Aorta (tissue), 5 donors: ENCODE results near the gene MSRB1. TPM values are rescaled to one million over a fixed set of nuclear protein-coding genes. Genes with fewer than 3 reads are reported as not detected.
A peak's percentile ranks its signal among the peaks of the same experiment; 100 is the strongest.

Experiments used
- ATAC-seq: fragments of 200-7000 bp; cut with Tn5 transposase; one replicate; pipeline ENCODE4 v1.9.1; 2022; ENCODE audit warnings: moderate library complexity; ENCODE audit not compliant: low FRiP score
- DNase-seq, 2 donors: peaks; one replicate each; pipeline ENCODE4 v3.0.0-alpha.2; 2020
- H3K27ac ChIP-seq, 2 donors: one replicate each; pipeline ENCODE4 v1.5.1; 2013; ENCODE audit warnings: low read length in 2 of 2, mild to moderate bottlenecking in 2 of 2, moderate library complexity in 2 of 2, control low read depth in 1 of 2, inconsistent platforms in 1 of 2, low read depth in 1 of 2
- H3K27me3 ChIP-seq, 2 donors: one replicate each; pipeline ENCODE4 v1.6.1; 2013; ENCODE audit warnings: control low read depth in 1 of 2, low read length in 1 of 2, mild to moderate bottlenecking in 1 of 2, moderate library complexity in 1 of 2; ENCODE audit not compliant: insufficient read depth in 2 of 2, control insufficient read depth in 1 of 2
- H3K36me3 ChIP-seq, 2 donors: one replicate each; pipeline ENCODE4 v1.6.1; 2013; ENCODE audit warnings: control low read depth in 1 of 2, low read length in 1 of 2, mild to moderate bottlenecking in 1 of 2; ENCODE audit not compliant: insufficient read depth in 2 of 2, control insufficient read depth in 1 of 2
- H3K4me1 ChIP-seq, 2 donors: one replicate each; pipeline ENCODE4 v1.6.1; 2013; ENCODE audit warnings: low read length in 2 of 2, control low read depth in 1 of 2, mild to moderate bottlenecking in 1 of 2, moderate library complexity in 1 of 2; ENCODE audit not compliant: insufficient read depth in 2 of 2, control insufficient read depth in 1 of 2
- H3K4me3 ChIP-seq, 2 donors: one replicate each; pipeline ENCODE4 v1.5.1; 2013; ENCODE audit warnings: low read length in 2 of 2, control low read depth in 1 of 2, mild to moderate bottlenecking in 1 of 2
- H3K9me3 ChIP-seq: one replicate; pipeline ENCODE4 v1.6.1; 2013; ENCODE audit warnings: mild to moderate bottlenecking, low read length; ENCODE audit not compliant: control insufficient read depth
- WGBS, 2 donors: extraction: QIAGEN DNeasy Blood & Tissue Kit; methylation state at CpG; one replicate each; pipeline ENCODE4 v1.1.7; 2013; 5-methylcytosine and 5-hydroxymethylcytosine counted together
- intact Hi-C, 2 donors: fragments of 100-400 bp; cut with DNase I; formaldehyde crosslinking; loops; one replicate each; pipeline versions ENCODE4 v1.14.2 to v1.15.0; 2022
- polyA plus RNA-seq, 2 donors: library from polyadenylated mRNA; stranded (reverse); fragments of 200-250 nt; gene quantifications; one replicate each; pipeline ENCODE4 v1.2.3, GENCODE V29; 2013
- total RNA-seq, 2 donors: library from RNA; stranded (reverse); fragmentation: NEBNext Ultra II Directional; extraction: Animal tissue kit (Norgen Biotek cat#: 25700); gene quantifications; one replicate each; pipeline ENCODE4 v1.2.1, GENCODE V29; 2021
- donor health status: healthy with polysubstance abuse.
- donor health status: Bipolar disorder and iron deficiency.
- donor health status: DM: no; HTN: no; CAD: no.
- donor health status: DM: no; HTN: no; CAD: no.
- donor health status: DM: yes; HTN: yes; CAD: no.

The MSRB1 gene
- total and polyA plus RNA-seq, 4 donors = 19.5 to 56.6 (median 43.6) TPM

DNA sequence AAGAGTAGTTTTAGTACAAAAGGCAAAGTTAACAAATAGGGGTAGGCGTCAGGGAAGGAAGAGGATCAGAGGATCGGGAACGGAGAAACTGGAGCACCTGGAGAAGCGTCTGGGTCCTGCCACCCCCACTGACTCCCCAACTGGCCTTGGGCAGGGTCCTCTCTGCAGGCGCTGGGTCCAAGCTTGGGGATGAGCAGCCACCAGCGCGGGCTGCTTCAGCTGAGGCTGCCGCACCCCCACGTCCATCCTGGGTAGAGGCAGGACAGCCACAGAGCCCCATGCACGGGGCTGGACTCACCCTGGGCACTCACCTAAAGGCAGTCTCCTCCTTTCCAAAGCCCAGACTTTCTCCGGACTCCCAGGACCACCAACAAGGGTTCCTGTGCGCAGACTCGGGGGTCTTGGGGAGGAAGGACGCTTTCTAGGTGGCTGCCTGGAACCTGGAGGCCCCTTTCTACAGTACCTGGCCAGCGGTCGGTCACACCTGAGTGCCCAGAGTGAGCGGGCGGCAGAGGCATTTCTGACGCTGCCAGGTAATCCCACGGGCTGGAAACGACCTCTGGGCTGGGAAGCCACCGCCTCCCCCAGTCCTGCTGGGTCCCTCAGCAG lies 25.8 kb downstream of the MSRB1 start:
- Histone ChIP-seq H3K4me1 (no peaks in the 10 kb centered on the region), H3K4me3 (no peak overlapping the region), H3K9me3 (no peaks in the 10 kb centered on the region), H3K27ac (no peak overlapping the region), H3K27me3 (peaks cover 0 to 4% of the 10 kb centered on the region in 2 donors), H3K36me3 (no peaks in the 10 kb centered on the region)
- DNase-seq (no peak), ATAC-seq (no peak)
- intact Hi-C loops = no loop called here
- 3 to 6% methylated on average over 21 to 22 of the region's 22 CpGs for WGBS, 2 donors

DNA sequence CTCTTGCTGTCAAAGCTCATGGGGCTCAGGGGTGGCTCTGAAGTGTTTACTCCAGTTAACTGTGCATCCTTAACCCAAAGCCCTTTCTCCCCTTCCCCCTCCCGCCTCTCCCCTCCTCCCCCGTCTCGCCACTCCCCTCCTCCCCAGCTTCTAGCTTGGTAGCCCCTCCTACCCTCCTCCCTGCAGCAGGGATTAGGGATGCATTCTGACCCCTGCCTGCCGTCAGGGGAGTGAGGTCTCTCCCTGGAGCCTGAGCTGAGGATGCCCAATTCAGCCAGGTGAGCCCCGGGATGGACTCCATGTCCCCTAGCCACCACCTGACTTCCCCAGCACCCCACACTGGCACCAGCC lies 26.4 kb downstream of the MSRB1 start:
- intact Hi-C loops = no loop called here
- Histone ChIP-seq H3K4me1 (no peaks in the 10 kb centered on the region), H3K36me3 (no peaks in the 10 kb centered on the region), H3K9me3 (no peaks in the 10 kb centered on the region), H3K27me3 (peaks cover 0 to 4% of the 10 kb centered on the region in 2 donors), H3K27ac (no peak overlapping the region), H3K4me3 (no peak overlapping the region)
- ATAC-seq (no peak), DNase-seq (no peak)
- WGBS, 2 donors = 4 to 5% methylated on average over 5 of the region's 5 CpGs

DNA sequence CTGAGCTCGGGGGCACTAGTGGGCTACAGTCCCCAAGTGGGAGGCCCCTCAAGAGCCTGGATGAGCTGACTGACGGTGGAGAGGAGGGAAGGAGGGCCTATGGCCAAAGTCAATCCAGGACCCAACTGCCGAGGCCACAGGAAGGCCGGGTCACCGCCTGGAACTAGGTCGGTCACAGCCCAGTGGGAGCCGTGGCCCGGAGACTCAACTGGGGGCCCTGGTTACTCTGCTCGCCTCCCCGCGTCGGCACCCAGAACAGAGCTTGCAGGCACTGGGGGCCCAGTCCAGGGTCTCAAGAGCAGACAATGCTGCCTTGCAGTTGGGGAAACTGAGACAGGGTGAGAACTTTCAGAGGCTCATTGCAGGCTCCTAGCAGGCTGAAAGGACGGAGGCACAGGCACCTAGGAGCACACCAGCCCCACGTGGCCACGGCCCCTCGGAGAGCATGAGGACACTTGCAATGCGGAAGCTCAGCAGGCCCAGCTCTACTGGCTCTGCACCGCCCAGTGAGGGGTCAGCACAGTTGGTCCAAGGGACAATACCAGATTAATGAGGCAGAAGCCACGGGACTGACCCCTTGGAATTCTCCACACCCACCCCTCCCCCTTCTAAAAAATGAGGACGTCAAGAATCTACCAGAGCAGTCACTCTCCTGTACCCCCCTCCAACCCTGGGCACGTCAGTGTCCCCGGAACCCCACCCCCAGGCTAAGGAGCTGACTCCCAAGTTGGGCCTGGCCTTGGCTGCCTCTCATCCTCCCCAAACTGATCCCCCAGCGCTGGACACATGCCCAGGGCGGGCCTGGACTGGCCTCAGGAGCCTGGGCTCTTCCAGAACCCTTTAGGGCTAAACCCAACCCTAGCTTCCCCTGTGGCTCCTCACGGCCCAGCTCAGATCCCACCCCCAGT lies 27.0 kb downstream of the MSRB1 start:
- no peaks in the 10 kb centered on the region for H3K36me3 ChIP-seq
- no peak overlapping the region for H3K4me3 ChIP-seq
- no peak for ATAC-seq
- WGBS, 2 donors = 54 to 63% methylated on average over 23 to 25 of the region's 25 CpGs
- peaks cover 0 to 3% of the 10 kb centered on the region in 2 donors for H3K27me3 ChIP-seq
- intact Hi-C loops = no loop called here
- DNase-seq = peak in 1 of 2 donors; percentile 61
- no peak overlapping the region for H3K27ac ChIP-seq
- no peaks in the 10 kb centered on the region for H3K4me1 ChIP-seq
- H3K9me3 ChIP-seq = no peaks in the 10 kb centered on the region

DNA sequence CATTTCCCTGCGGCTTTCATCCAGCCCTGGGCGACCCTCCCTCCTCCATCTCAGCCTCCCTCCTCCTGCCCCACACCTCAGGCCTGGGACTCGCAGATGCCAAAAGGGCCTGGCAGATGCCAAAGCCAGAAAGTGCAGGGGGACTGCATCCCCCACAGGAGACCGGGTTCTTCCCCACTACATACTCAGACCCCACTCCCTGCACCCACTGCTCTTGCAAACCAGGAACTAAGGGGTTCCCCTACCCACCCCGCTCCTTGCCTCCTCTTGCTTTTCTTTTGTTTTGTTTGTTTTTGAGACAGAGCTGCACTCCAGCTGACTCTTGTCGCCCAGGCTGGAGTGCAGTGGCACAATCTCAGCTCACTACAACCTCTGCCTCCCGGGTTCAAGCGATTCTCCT lies 28.0 kb downstream of the MSRB1 start:
- intact Hi-C loops = no loop called here
- H3K4me1 ChIP-seq = no peaks in the 10 kb centered on the region
- H3K27me3 ChIP-seq = no peaks in the 10 kb centered on the region
- H3K9me3 ChIP-seq = no peaks in the 10 kb centered on the region
- no peak overlapping the region for H3K4me3 ChIP-seq
- no peak for ATAC-seq
- no peak for DNase-seq
- H3K36me3 ChIP-seq = no peaks in the 10 kb centered on the region
- 35 to 37% methylated on average over 8 of the region's 8 CpGs for WGBS, 2 donors
- H3K27ac ChIP-seq = no peak overlapping the region

DNA sequence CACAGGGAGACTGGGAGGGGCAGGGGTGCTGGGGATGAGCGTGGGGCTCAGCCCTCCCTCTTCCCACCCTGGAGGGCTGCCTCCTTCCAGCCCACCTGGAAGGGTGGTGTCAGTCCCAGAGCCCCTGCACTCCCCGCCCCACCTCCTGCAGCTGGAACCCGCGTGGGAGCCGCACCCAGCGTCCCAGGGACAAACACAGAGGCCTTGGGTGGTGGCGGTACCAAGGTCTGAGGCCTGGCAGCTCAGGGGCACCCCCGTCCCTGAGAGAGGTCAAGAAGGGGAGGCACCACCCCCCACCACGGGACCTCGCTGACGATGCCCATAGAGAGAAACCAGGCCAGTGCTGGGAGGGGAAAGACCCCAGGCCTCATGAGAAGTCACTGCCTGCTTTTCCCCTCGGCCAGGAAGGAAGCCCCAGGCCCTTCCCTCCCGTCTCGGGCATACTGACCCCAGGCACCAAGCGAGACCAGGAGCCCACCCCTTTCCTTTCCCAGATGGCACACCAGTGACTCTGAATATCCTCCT lies 28.9 kb downstream of the MSRB1 start:
- intact Hi-C loops = no loop called here
- no peak for ATAC-seq
- Histone ChIP-seq H3K9me3 (no peaks in the 10 kb centered on the region), H3K36me3 (no peaks in the 10 kb centered on the region), H3K27me3 (no peaks in the 10 kb centered on the region), H3K27ac (no peak overlapping the region), H3K4me3 (no peak overlapping the region), H3K4me1 (no peaks in the 10 kb centered on the region)
- DNase-seq = peak in 1 of 2 donors; percentile 59
- 30 to 35% methylated on average over 15 of the region's 15 CpGs for WGBS, 2 donors

DNA sequence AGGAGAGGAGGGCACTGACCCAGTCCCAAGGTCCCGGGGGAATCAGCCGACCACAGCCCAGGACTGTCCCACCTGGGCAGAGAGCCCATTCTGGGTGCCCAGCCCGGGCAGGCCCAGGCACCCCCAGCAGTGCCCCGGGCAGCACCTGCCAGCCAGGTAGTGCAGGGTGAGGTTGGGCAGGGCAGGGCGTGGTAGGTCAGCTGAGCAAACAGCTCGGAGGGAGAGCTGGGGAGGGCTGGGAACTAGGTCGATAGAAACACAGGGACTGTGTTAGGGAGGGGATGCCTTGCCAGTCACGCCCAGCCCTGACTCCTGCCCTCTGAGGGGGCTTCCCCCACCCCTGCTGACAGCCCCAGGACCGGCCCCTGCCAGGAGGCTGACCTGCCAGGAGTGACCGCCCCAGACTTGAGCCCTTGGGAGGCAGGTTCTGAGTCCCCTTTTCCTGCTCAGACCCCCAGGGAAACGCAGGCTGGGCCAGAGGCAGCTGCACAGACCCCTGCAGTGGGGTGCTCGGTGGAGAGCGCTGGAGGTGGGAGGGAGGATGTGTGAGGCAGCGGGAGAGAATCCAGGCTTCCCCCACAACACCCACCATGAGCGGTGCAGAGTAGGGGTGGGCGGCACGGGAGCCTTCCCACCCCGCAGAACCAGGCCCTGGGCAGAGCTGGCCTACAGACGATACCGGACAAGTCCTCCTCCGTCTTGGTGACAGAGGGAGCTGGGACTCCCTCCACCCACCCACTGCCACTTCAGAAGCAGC lies 29.5 kb downstream of the MSRB1 start:
- WGBS, 2 donors = 35 to 41% methylated on average over 21 of the region's 21 CpGs
- Histone ChIP-seq H3K9me3 (no peaks in the 10 kb centered on the region), H3K4me3 (no peak overlapping the region), H3K27me3 (no peaks in the 10 kb centered on the region), H3K27ac (no peak overlapping the region), H3K4me1 (no peaks in the 10 kb centered on the region), H3K36me3 (no peaks in the 10 kb centered on the region)
- intact Hi-C loops = no loop called here
- DNase-seq (peak in 1 of 2 donors; percentile 63), ATAC-seq (no peak)

DNA sequence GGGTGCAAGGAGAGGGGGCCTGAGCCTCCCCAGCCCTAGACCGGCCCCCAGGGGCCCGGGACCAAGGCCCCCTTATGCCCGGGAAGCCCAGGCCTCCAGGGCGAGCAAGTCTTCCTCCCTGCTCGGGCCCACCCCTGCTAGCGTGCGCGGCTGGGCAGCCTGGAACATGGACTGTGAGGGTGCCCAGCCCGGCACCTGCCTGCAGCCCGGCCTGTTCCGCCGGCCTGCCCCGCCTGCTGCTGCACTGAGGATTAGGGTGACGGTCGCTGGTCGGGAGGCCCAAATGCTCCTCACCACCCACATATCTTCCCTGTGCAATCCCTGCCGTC lies 30.8 kb downstream of the MSRB1 start:
- Histone ChIP-seq H3K4me1 (no peaks in the 10 kb centered on the region), H3K4me3 (no peak overlapping the region), H3K9me3 (no peaks in the 10 kb centered on the region), H3K27ac (no peak overlapping the region), H3K36me3 (no peaks in the 10 kb centered on the region), H3K27me3 (no peaks in the 10 kb centered on the region)
- intact Hi-C loops = no loop called here
- WGBS, 2 donors = 82 to 83% methylated on average over 16 to 17 of the region's 17 CpGs
- ATAC-seq (no peak), DNase-seq (no peak)

DNA sequence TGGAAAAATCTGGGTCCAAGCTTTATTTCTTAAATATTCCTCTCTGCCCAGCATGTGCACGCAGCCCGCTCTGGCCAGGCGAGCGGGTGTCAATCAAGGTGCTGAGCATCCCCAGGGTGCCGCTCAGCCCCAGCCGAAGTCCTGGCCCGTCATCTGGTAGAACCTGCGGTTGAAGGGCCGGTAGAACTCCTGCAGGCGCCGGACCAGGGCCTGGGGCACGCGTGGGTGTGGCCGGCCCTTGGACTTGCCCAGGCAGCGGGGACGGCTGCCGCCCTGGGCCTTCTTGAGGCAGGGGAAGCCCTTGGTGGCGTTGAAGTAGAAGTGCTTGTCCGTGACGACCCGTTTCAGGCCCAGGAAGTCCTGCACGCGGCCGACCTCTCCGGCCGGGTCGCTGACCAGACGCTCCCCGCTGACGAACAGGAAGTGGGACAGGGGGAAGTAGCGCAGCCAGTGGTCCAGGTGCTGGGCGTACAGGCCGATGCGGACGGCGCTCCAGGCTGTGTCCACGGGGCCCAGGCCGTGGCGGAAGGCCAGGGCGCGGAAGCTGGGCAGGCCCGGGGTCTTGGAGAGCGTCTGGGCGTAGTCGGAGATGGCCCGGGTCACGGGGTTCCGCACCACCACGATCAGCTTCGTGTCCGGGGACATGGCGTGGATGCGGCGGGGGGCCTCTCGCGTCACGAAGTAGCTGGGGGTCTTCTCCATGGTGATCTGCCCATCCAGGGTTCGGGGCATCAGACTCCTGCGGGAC lies 31.4 kb downstream of the MSRB1 start:
- H3K27ac ChIP-seq = no peak overlapping the region
- intact Hi-C loops = no loop called here
- H3K27me3 ChIP-seq = no peaks in the 10 kb centered on the region
- no peaks in the 10 kb centered on the region for H3K4me1 ChIP-seq
- no peaks in the 10 kb centered on the region for H3K36me3 ChIP-seq
- no peak overlapping the region for H3K4me3 ChIP-seq
- H3K9me3 ChIP-seq = no peaks in the 10 kb centered on the region
- ATAC-seq = no peak
- DNase-seq = peak in 1 of 2 donors; percentile 73
- 89 to 91% methylated on average over 57 to 59 of the region's 59 CpGs for WGBS, 2 donors
